ENCODE measurements around the gene C16orf78. TPM values are rescaled to one million over a fixed set of nuclear protein-coding genes. Genes with fewer than 3 reads are reported as not detected.

C16orf78 gene
- total RNA-seq, 4 donors from 2014 or later = not detected

- H3K9me3 ChIP-seq = no peaks in the 10 kb centered on the region
- no peaks in the 10 kb centered on the region for H3K36me3 ChIP-seq
- no peaks in the 10 kb centered on the region for H3K4me1 ChIP-seq
- 44 to 45% methylated on average over 12 to 13 of the region's 13 CpGs for WGBS, 2 donors
- H3K27ac ChIP-seq = no peak overlapping the region
- H3K4me3 ChIP-seq = no peak overlapping the region
- no peaks in the 10 kb centered on the region for H3K27me3 ChIP-seq
- TF ChIP-seq CTCF (IDR thresholded peaks at IDR 0.05) (no peak), EP300 (IDR thresholded peaks at IDR 0.05) (no peak), POLR2A (IDR thresholded peaks at IDR 0.05) (no peak)
- no peak for DNase-seq (ENCODE audit: low spot score in 2 of 2)
Measured at GRCh38 chr16:49419006-49419405, 45.4 kb downstream of the C16orf78 start.

- Histone ChIP-seq H3K4me1 (no peaks in the 10 kb centered on the region), H3K27ac (no peak overlapping the region), H3K4me3 (no peak overlapping the region), H3K27me3 (no peaks in the 10 kb centered on the region), H3K9me3 (no peaks in the 10 kb centered on the region), H3K36me3 (no peaks in the 10 kb centered on the region)
- 40 to 57% methylated on average over 3 of the region's 3 CpGs for WGBS, 2 donors
- TF ChIP-seq CTCF (IDR thresholded peaks at IDR 0.05) (no peak), EP300 (IDR thresholded peaks at IDR 0.05) (no peak), POLR2A (IDR thresholded peaks at IDR 0.05) (no peak)
- DNase-seq (ENCODE audit: low spot score in 2 of 2) = no peak
Measured at GRCh38 chr16:49419862-49420261, 46.3 kb downstream of the C16orf78 start.

- 53 to 63% methylated on average over 5 of the region's 5 CpGs for WGBS, 2 donors
- no peak for DNase-seq (ENCODE audit: low spot score in 2 of 2)
- TF ChIP-seq EP300 (IDR thresholded peaks at IDR 0.05) = no peak
- TF ChIP-seq POLR2A (IDR thresholded peaks at IDR 0.05) = no peak
- no peak for TF ChIP-seq CTCF (IDR thresholded peaks at IDR 0.05)
- Histone ChIP-seq H3K27me3 (no peaks in the 10 kb centered on the region), H3K4me3 (no peak overlapping the region), H3K27ac (no peak overlapping the region), H3K4me1 (no peaks in the 10 kb centered on the region), H3K36me3 (no peaks in the 10 kb centered on the region), H3K9me3 (no peaks in the 10 kb centered on the region)
Measured at GRCh38 chr16:49422896-49423295, 49.3 kb downstream of the C16orf78 start.

- Histone ChIP-seq H3K4me1 (no peaks in the 10 kb centered on the region), H3K27me3 (no peaks in the 10 kb centered on the region), H3K36me3 (no peaks in the 10 kb centered on the region), H3K4me3 (no peak overlapping the region), H3K27ac (no peak overlapping the region), H3K9me3 (peaks cover 0 to 14% (median 0%) of the 10 kb centered on the region in 4 donors)
- TF ChIP-seq POLR2A (IDR thresholded peaks at IDR 0.05) (no peak), EP300 (IDR thresholded peaks at IDR 0.05) (no peak), CTCF (IDR thresholded peaks at IDR 0.05) (no peak)
- 94% methylated on average over 6 of the region's 6 CpGs for WGBS, 2 donors
- DNase-seq (ENCODE audit: low spot score in 2 of 2) = no peak
Measured at GRCh38 chr16:49424961-49425360, 51.4 kb downstream of the C16orf78 start.

GRCh38 chr16:49427771-49428170, 54.2 kb downstream of the C16orf78 start:
- TF ChIP-seq EP300 (IDR thresholded peaks at IDR 0.05) = no peak
- no peak for TF ChIP-seq POLR2A (IDR thresholded peaks at IDR 0.05)
- no peak for TF ChIP-seq CTCF (IDR thresholded peaks at IDR 0.05)
- DNase-seq (ENCODE audit: low spot score in 2 of 2) = no peak

More at GRCh38 chr16:49427771-49428170, 54.2 kb downstream of the C16orf78 start:
- Histone ChIP-seq H3K4me1 (no peaks in the 10 kb centered on the region), H3K27me3 (no peaks in the 10 kb centered on the region), H3K27ac (no peak overlapping the region), H3K4me3 (no peak overlapping the region), H3K36me3 (no peaks in the 10 kb centered on the region), H3K9me3 (peaks cover 0 to 14% (median 0%) of the 10 kb centered on the region in 4 donors)
- WGBS, 2 donors = 81 to 86% methylated on average over 4 of the region's 4 CpGs
